GM21529 (cell line): ENCODE results near the gene ICA1.
"Not testable (repeated sequence)": the region's sequence is repeated elsewhere in the genome, so short reads cannot be mapped to it uniquely, and the experiment has no call there.

Experiments used
- ATAC-seq: cut with Tn5 transposase; IDR thresholded peaks from one replicate; pipeline ENCODE4 v1.9.1; 2021; ENCODE audit not compliant: unreplicated experiment

ICA1 gene

GRCh38 chr7:8261711-8262695 lies at the start of gene ICA1:
ICA1 (minus strand) TSS chr7:8262167; CDS start chr7:8235926, 26,241 bp downstream.
- peak; percentile 72 for ATAC-seq

DNA sequence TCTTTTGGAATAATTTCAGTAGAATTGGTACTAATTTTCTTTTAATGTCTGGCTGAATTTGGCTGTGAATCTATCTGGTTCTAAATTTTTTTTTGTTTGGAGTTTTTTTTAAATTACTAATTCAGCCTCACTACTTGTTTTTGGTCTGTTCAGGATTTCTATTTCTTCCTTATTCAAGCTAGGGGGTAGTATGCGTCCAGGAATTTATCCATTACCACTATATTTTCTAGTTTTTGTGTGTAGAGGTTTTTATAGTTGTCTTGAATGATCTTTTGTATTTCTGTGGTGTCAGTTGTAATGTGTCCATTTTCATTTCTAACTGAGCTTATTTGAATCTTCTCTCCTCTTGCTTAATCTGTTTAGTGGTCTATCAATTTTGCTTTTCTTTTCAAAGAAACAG lies 48.9 kb upstream of the ICA1 start:
- ATAC-seq = no peak

- no peak for ATAC-seq
Observed at GRCh38 chr7:8305625-8306388, 43.8 kb upstream of the ICA1 start.

GRCh38 chr7:8305104-8305503 lies 43.1 kb upstream of the ICA1 start:
- no peak for ATAC-seq

DNA sequence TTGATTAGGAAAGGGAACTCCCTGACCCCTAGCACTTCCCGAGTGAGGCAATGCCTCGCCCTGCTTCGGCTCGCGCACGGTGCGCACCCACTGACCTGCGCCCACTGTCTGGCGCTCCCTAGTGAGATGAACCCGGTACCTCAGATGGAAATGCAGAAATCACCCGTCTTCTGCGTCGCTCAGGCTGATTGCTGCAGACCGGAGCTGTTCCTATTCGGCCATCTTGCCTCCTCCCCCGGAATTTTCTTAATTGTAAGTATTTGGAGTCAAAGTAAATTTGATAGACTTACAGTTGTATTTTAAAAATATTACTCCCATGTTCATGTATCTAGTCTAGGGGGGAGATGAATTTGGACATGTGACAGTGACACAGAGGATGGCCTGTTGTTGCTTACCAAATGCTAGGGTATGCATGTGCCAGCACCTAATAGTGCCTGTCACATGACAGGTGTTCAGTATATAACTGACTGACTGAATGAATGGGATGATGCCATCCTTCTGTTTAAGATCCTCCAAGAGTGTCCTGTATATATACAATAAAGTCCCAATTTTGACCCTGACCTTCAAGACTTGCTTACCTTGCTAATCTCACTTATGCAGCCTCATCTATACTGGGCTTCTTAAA lies 42.0 kb upstream of the ICA1 start:
- ATAC-seq = no peak

DNA sequence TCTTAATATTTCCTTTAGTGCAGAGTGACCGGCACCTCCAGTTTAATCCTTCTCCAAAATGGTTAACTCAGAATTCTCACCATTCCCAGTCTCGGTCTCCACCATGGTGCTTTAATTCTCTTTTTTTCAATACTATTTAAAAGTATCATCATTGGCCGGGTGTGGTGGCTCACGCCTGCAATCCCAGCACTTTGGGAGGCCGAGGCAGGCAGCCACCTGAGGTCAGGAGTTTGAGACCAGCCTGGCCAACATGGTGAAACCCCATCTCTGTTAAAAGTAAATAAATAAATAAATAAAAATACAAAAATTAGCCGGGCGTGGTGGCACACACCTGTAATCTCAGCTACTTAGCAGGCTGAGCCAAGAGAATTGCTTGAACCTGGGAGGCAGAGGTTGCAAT lies 35.1 kb upstream of the ICA1 start:
- ATAC-seq = not testable (repeated sequence)

GRCh38 chr7:8296362-8296659 lies 34.3 kb upstream of the ICA1 start:
- ATAC-seq = peak; percentile 15

GRCh38 chr7:8295638-8296361 lies 33.8 kb upstream of the ICA1 start:
- ATAC-seq = peak; percentile 99

GRCh38 chr7:8291397-8292141 lies 29.6 kb upstream of the ICA1 start:
- ATAC-seq = no peak

- no peak for ATAC-seq
Observed at GRCh38 chr7:8290645-8291308, 28.8 kb upstream of the ICA1 start.

DNA sequence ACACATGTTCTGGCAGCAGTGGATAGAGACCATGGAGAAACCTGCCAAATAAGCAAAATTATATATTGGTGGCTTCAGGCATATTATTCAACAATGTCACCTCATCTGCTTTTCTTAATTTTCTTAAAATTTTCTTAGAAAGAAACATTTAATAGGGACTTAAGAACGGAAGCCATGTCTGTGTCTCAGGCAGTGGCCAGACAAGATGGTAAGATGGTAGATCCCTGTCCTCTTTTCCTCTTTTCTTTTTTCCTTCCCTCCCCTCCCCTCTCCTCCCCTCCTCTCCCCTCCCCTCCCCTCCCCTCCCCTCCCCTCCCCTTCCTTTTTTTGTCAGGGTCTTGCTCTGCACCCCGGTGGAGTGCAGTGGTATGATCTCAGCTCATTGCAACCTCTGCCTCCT lies 24.2 kb upstream of the ICA1 start:
- no peak for ATAC-seq

- no peak for ATAC-seq
Observed at GRCh38 chr7:8285155-8285554, 23.2 kb upstream of the ICA1 start.

DNA sequence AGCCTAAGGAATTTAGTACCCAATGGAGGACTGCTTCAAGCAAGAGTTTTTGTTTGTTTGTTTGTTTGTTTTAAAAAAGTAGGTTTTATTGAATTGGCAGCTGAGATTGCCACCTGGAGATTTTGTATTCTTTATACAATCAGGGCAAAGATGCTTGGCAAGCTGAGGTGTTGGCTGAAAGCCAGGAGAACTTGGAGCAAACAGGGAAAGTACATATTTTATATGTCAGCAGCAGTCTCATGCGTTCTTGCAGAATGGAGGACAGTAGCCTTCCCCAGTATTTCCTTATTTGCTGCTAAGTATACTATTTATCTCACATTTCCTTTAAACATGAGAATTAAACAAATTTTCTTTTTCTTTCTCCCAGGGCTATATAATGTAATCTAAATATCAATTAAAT lies 22.6 kb upstream of the ICA1 start:
- ATAC-seq = no peak

- ATAC-seq = no peak
Observed at GRCh38 chr7:8283968-8284367, 22.0 kb upstream of the ICA1 start.

DNA sequence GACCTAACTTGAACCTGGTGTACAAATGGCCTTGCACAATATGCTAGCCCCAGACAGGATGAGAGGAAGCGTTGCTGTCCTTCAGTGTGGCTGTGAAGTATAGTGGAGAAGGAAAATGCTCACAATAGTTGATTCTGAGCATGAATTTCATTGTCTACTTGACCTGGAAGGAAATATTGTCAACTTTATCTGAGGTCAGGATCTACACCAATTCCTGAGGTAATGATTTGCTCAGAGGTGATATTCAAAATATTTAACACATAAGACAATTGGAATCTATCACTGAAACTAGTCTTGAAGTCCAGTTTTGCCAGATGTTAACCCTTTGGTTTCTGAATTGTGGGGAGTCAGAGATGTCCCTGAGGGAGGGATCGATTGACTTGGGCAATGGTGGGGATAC lies 20.9 kb upstream of the ICA1 start:
- no peak for ATAC-seq

GRCh38 chr7:8282162-8282561 lies 20.2 kb upstream of the ICA1 start:
- ATAC-seq = no peak

DNA sequence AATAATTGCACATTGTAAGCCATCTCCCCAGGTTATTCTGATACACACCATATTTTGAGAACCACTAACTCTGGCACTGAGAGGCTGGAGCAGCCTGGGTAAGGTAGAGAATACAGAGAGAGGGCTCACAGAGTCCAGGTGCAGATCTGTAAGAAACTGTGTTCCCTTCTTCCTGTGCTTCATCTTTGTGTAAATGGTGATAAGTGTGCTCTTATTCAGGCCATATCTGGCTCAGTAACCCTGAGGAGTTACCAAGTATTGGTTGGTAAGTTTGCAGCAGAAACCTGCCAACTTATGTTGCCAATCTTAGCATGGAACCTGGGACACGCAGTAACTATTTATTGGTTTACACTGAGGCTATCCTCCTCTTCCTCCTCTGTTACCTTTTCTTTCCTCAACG lies 16.2 kb upstream of the ICA1 start:
- no peak for ATAC-seq

DNA sequence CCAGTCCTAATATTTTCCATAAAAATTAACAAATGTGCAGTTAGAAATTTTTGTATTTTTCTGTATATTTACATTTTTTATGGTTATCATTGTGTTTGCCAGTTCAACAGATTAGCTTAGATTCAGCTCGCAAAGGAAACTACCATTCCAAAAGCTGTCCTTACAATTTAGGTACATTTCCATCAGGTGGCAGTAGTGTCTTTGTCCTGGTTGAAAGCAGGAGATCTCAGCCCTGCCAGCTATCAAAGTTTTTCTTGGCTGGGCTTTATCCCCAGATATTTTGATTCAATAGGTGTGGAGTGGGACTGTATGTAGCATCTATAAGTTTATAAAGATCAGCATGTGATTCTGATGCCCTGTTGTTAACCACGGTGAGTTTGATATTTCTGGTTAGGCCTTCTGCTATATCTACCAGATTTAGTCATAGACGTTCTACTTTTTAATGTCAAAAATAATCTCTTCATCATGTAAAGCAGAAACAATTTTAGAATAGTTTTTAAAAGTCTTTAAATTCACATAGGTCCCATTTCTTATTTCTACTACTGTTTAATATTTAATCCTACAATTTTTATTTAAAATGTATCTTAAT lies 15.5 kb upstream of the ICA1 start:
- no peak for ATAC-seq

DNA sequence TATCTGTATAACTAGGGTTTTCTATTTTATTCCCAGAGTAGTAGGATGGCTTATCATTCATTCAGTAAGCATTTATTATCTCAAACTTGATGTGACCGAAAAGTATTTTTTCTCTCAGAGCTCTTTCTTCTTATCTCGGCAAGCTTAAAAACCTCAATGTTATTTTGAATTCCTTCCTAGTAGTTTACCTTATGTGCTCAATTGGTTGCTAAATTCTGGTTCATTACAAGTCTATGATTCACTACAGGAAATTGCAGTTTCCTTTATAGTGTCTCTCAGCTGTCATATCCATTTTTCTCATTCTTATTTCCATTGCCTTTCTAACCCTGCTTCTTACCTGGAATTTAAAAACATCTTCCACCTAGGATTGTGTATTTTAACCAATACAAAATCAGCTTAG lies 12.6 kb upstream of the ICA1 start:
- no peak for ATAC-seq

GRCh38 chr7:8271960-8272359 lies 10.0 kb upstream of the ICA1 start:
- ATAC-seq = peak; percentile 53
